GM19452 (cell line): ENCODE data around the gene RAB29.
"Not testable (repeated sequence)": the region's sequence is repeated elsewhere in the genome, so short reads cannot be mapped to it uniquely, and the experiment has no call there.

Source experiments
- ATAC-seq: cut with Tn5 transposase; IDR thresholded peaks from one replicate; pipeline ENCODE4 v1.9.1; 2021; ENCODE audit not compliant: unreplicated experiment

The RAB29 gene, protein sequence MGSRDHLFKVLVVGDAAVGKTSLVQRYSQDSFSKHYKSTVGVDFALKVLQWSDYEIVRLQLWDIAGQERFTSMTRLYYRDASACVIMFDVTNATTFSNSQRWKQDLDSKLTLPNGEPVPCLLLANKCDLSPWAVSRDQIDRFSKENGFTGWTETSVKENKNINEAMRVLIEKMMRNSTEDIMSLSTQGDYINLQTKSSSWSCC

DNA sequence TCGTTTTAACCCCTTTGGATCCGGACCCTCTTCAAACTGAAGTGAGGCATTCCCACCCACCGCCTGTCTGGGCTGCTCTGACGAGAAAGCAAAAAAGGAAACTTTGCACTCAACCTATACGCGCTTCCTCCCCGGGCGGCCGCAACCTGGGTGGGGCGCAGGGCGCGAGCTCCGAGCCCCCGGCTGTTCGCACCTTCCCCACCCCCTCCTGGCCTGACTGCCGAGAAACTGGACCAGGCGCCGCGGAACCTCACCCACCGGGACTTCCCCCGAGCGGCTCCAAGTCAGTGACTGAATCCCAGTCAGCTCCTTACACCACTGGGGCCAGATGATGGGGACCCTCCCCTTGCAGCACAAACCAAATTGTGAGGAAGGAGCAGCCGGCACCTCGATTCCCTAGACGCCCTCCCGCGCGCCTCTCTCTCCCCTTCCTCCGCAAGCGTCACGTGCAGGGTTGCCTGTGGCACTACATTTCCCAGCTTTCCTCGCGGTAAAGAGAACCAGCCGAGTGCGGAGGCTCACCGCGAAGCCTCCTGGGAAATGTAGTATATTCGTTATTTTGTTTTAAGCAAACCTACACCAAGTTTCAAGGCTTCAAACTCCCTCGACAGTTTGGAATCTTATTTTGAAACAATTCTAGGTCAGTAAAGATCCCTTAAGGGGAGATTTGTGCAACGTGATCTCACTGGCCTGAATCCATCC, at the start of gene RAB29:
RAB29 (minus strand) TSS at position 468 of the 702 bp plus-strand sequence. CDS start 526 bp downstream, outside the sequence.
- ATAC-seq, result peak; percentile 72

DNA sequence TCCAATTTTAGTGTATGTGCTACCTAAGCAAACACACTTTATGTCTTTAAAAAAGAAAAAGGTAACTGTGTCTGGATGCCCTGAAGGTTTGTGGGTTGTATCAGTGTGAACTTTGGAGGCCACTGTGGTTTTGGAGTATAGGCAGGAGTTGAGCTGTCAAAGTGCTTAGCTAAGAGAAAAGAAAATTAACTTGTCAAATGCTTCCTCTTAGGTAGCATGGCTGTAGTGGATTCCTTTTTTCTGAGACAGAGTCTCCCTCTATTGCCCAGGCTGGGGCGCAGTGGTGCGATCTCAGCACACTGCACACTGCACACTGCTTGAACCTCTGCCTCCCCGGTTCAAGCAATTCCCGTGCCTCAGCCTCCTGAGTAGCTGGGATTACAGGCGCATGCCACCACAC, 48.9 kb upstream of the RAB29 start:
- no peak for ATAC-seq

DNA sequence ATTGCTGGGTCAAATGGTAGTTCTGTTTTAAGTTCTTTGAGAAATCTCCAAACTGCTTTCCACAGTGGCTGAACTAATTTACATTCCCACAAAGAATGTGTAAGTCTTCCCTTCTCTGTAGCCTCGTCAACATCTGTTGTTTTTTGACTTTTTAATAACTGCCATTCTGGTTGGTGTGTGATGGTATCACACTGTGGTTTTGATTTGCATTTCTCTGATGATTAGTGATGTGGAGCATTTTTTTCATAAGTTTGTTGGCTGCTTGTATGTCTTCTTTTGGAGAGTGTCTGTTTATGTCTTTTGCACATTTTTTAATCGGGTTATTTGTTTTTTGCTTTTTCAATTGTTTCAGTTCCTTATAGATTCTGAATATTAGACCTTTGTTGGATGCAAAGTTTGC, 48.0 kb upstream of the RAB29 start:
- ATAC-seq, result not testable (repeated sequence)

DNA sequence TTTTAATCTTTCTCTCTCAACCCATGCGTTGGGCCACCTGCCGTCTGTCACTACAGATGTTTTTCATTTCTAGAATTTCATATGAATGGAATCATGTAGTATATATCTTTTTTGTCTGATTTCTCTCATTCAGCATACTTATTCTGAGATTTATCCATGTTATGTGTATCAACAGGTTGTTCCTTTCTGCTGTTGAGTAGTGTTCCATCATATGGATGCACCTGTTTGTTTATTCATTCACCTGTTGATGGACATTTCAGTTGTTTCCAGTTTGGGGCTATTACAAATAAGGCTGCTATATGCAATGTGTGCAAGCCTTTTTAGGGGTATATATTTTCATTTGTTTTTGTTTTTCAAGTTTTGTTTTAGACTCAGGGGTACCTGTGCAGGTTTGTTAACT, 47.1 kb upstream of the RAB29 start:
- no peak for ATAC-seq

DNA sequence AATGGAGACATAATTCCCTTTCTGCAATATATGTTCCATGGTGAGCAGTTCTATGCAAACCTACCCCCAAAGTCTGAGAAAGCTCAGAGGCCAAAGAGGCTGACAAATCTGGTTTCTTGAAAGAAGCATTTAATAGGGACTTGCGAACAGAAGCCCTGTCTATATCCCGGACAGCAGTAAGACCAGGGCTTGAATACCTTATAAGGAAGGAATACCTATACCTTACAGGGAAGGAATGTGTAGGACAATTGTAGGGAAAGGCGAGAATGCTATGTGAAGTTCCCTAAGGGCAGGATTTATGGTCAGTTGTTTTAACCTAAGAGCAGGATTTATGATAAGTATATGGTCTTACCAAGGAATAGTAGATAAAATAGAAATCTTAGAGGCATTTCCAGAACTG, 42.7 kb upstream of the RAB29 start:
- no peak for ATAC-seq

DNA sequence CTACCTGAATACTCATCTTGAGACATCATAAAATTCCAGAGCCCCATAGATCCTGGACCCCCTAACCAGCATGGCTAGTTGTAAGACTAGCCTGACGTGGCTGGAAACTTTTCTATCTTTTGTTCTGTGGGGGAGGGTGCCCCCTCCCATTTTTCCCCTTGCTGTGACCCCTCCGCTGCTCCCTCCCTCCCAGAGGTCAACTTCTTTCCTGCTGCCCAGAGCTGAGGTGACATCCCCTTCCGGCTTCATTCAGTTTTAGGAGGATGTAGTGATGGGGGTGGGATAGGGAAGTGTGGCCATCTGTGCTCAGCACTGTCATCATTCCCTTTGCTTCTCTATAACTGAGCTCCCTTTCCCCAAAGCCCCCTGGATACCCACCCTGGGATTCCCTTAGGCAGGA, 42.1 kb upstream of the RAB29 start:
- ATAC-seq, result no peak

DNA sequence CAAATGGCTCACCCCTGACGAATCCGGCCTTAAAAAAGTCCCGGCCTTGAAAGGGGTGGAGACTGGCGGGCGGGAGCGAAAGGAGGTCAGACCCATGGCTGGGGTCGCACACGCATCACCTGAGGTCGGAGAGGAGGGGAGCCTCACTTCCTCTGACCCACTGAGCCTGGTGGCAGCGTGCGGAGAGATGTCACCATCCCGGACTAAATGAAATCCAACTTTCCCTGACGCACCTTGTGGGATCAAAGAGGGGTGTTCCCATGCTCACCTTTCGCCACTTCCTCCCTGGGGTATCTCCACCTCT, 38.4 kb upstream of the RAB29 start:
- no peak for ATAC-seq

DNA sequence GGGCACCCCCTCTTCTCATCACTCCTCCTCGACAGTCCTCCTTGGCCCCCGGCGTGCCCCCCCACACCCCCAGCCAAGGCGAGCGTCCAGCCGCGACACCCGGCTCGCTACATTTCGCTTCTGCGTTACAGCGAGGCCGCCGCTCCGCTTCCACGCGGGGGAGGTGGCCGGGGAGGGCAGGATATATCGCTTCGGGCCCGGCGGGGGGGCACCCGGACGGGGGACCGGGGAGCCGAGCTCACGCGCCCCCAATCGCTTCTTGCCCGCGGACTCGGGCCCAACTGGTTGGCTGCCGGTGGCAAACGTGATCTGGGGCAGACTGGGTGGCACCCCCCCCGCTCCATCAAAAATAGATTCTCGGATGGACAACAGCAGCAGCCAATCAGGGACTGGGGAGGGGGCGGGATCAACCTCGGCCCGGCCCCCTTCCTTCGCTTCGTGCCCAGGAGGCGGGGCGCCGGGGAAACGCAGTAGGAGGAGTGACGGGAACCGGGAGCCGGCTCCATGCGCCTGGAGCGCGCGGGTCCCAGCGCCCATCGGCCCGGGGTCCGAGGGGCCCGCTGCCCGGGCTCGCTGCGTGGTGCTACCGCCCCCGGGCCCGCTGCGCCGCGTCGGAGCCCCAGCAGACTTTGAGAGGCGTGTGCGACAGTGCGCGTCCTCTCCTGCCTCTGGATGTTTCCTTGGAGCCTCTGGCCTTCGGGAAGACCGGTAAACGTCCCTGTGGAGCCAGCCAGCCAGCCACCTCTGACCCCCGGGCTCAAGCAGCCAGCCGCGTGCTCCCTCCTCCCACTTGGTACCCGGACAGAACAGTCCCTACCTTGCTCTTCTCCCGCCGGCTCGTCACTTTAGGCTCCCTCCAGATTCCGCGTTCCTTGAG, 37.8 kb upstream of the RAB29 start, which contains the start of gene SLC41A1:
SLC41A1 (minus strand) TSS at position 321 of the 877 bp plus-strand sequence. CDS start 2,757 bp downstream, outside the sequence.
- ATAC-seq, result peak; percentile 83

DNA sequence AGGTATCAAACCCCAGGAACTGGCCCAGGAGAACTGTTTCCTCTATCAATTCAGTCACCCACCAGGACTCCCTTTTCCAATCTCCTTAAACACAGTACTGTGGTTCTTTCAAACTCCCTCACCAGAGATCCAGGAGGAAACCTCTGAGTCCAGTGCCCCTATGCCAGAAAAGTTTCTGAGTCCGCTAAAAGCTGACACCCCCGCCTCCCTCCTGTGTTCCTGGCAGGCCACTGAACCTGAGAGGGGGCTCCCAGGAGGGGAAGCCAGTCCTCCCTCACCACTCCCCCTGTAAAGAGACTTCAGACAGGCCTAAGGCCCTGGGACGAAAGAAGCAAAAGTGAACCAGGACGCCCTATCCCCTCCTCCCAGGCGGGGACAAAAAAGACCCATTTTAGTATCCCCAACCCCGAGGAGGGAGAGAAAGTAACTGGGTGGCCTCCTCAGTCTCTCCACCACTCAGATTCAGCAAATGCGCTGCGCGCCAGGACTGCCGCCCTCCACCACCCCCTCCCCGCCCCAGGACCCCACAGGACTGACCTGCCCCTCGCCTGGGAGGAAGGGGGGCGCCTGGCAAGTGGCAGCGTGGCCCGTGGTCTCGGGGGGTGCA, 37.1 kb upstream of the RAB29 start:
- ATAC-seq, result no peak

DNA sequence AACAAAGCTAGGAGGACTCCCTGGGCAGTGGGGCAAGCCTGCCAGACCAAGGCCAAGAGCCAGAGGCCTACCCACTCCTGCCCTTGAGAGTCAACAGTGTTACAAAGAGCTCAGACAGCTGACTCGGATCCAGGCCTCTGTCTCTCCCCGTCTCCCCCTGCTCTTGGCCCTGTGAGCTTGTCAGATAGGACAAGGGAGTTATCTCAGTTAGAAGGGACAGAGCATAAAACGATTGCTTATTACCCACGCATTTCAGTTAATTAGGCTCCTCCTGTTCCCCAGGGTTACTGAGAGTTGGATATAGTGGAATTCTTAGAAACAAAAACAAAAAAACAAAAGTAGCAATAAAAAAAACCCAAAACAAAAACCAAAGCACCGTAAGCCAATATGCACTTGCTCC, 36.4 kb upstream of the RAB29 start:
- ATAC-seq, result no peak

DNA sequence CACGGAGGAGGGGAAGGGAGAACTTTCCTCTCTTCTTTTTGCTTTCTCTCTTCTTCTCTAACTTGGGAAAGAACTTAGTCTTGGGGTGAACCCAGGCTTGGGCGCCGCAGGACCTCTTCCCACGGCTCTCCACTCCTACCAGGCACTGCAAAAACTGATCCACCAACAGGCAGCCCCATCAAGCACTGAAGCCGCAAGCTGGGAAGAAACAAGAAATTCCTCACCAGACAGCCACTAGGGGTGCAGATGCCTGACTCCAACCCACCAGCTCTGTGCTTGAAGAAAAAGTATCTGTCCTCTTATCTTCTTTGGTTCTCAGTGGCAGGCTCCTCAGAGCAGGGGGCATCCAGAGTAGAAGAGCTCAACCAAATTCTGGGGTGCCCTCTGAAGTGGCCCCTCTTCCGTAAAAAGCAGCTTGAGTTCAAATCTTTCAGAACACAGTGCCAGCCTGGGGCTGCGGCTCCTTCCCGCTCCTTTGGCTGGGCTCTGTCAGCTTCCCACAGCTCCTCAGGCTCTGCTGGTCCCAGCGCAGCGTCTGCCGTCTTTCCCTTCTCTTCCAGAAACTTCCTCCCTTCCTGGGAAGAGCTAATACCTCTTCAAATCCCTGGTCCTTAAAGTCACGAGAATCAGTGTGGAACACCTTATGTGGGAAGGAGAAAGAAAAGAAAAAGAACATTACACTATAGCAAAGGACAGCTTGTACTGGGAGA, 35.3 kb upstream of the RAB29 start:
- no peak for ATAC-seq

DNA sequence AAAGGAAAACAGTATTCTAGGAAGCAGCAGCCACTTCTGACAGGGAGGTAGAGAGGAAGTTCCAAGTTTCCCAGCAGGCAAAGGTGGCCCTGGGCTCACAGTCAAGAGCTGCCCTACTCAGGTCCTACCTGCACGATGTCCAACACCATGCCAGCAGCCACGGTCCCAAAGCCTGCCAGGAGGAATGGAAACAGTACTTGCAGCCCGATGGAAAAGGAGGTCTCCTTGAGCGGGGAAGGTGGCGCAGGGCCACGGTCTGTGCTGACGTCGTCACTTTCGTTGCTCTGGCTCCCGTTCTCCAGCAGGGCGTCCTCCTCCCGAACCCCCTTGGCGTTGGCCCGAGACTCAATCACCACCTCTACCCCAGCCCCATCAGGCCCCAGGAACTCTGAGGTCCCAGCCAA, 34.7 kb upstream of the RAB29 start:
- ATAC-seq, result no peak

DNA sequence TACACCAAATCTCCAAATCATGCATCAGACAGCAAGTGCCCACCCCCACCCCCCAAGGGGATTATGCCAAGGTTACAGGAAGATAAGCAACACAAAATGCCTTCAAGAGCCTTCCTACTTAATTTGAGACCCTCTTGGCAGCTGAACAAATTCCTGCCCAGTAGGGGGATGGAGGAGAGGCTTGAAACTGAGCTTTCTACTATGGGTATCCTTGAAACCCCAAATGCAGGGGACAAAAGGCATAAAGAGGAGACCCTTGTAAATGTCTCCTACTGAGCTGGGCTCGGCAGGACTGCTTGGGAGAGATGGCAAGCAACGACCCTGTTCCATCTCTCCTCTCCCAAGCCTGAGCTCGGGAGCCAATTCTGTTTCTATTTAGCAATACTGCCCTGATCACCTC, 34.2 kb upstream of the RAB29 start:
- ATAC-seq, result no peak

DNA sequence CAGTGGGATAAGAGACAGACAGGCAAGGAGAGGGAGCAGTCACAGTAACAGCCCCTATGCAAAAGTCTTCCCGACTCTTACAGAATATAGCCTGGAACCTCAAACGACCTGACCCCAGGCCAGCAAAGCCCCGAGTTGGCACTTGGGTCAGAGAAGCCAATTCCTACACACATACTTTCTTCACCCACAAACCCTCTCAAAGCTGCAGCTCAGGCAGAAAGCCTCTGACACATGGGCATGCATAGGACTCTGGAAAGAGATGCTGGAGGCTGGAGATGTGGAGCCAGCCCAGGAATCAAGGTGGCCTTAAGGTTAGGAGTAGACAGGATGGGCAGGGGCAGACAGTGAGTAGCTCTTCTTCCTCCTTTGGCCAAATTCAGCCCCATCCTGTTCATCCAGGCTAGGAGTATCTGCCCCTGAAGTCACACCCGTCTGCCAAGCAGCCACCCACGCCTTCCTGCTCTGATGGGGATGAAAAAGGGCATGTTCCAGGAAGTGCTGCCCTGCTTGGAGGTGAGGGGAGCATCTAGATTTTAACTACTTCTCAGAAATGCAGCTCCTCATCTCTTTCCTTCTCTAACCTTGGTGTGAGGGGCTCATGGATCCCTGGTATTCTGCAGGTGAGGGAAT, 29.9 kb upstream of the RAB29 start:
- ATAC-seq, result no peak

DNA sequence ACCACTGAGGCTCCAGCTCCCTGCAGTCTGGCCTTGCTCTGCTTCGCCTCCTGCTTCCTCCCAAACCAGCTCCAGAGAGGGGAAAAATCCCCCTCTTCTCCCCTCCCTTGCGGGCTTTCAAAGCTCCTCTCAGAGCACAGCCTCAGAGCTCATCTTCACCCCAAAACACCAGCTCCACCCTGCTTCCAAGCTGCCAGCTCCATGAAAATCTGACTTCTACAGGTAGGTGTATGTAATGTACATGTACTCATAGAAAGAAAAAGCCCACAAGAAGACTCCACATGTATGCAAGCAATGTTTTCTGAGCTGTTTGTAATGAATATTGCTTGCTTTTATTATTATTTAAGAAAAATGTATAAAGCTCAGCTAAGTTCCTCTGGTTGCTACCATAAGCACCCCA, 29.3 kb upstream of the RAB29 start:
- ATAC-seq, result no peak

DNA sequence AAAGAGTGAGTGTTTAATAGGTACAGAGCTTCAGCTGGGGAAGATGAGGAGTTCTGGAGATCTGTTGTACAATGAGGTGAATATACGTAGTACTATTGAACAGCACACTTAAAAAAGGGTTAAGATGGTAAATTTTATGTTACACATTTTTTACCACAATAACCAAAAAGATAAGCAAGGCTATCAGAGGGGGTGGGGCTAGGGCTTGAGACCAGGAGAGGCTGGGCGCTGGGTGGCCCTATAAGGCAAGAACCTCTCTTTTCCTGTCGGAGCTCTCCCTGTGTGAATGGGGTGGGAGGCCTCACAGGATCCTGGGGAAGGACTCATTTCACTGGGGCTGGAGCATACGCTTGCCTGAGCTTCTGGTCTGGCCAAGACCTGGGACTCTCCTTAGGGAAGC, 28.7 kb upstream of the RAB29 start:
- ATAC-seq, result no peak

DNA sequence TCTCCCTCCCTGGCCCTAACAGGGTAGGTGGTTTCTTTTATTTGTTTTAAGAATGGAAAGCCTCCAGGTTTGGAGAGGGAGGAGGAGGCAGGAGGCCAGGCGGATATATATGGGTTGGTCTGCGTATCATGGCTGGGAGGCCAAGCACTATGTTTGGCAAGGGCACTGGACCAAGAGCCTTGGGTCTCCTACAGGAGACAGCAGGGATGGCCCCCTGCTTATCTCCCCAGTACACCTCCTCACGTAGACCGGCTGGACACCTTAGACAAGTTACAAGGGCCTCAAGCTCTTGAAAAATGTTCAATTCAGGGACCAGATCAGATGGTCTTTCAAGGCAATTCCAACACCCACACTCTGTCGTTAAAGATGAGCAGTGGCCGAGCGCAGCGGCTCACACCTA, 26.8 kb upstream of the RAB29 start:
- ATAC-seq, result no peak

DNA sequence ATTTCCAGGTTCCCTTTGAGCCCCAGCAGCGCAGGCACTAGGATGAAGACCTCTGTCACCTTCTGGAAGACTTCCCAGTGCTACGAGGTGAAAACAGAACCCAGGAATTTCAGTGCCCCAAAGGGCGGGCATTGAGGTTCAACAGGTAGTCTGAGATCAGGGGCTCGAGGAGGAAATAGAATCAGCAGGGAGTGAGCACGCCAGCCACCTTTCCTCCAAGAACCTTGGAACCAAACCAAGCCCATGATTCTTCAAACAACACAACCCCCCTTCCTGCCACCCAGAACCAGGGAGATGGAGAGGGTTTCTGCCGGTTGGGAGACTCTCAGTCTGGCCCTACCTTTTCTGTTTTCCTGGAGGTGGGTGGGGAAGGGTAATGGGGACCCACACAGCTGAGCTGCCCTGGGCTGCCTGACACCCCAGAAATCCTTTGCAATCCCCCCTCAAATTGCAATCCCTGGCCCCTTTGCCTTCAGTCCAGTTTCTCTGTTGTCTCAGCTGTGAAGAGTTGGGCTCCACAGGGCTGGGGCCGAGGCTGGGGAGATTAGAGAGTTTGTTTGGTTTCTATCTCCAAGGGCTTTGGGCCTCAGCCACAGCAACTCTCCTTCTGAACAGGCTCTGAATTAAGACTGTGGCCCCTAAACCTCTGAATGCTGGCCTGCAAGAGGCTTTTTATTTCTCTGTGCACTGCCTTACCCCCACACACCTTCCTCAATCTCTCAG, 25.9 kb upstream of the RAB29 start:
- no peak for ATAC-seq

DNA sequence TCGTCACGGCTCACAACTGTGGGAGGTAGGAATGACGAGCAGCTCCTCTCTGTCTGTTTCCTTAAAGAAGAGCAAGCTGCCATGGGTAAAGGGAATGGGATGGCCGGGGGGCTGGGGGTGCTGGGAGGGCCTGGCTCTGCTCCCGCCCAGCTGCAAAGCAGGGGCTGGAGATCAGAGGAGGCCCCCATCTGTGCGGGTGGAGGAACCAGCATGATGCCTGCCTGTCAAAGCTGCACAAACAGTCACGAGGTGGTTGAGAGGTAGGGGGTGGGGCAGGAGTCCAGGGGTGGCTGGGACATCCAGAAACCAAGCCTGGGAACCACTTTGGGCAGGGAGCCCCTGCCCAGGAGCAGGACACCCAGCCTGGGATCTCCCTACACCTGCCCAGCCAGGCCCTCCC, 25.1 kb upstream of the RAB29 start:
- ATAC-seq, result no peak

DNA sequence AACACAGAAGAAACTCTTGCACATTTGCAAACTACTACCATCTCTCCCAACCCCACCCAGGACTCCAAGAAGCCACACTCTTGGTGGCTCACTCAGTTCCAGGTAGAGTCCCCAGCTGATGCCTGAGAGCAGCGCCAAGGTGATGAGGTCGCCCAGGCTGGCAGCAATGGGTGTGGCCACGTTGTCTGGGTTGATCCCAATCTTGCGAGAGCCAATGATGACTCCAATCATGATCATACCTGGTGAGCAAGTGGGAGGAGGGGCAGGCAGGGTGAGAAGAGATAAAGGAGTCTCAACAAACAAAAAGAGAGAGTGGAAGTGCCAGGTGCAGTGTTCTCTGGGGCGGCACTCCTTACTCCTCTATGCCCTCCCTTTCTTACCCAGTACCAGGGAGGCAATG, 23.3 kb upstream of the RAB29 start:
- no peak for ATAC-seq
